ENCODE results near the gene LIME1. TPM values are rescaled to one million over a fixed set of nuclear protein-coding genes. Genes with fewer than 3 reads are reported as not detected.
A peak's percentile ranks its signal among the peaks of the same experiment; 100 is the strongest.

The LIME1 gene
- total and polyA plus RNA-seq, 2 of the 8 experiments (the other 6 are each of a cell fraction or from before 2014, with no cell fraction given), result 4.5 to 5.9 TPM

- TF ChIP-seq, protein P1, sequence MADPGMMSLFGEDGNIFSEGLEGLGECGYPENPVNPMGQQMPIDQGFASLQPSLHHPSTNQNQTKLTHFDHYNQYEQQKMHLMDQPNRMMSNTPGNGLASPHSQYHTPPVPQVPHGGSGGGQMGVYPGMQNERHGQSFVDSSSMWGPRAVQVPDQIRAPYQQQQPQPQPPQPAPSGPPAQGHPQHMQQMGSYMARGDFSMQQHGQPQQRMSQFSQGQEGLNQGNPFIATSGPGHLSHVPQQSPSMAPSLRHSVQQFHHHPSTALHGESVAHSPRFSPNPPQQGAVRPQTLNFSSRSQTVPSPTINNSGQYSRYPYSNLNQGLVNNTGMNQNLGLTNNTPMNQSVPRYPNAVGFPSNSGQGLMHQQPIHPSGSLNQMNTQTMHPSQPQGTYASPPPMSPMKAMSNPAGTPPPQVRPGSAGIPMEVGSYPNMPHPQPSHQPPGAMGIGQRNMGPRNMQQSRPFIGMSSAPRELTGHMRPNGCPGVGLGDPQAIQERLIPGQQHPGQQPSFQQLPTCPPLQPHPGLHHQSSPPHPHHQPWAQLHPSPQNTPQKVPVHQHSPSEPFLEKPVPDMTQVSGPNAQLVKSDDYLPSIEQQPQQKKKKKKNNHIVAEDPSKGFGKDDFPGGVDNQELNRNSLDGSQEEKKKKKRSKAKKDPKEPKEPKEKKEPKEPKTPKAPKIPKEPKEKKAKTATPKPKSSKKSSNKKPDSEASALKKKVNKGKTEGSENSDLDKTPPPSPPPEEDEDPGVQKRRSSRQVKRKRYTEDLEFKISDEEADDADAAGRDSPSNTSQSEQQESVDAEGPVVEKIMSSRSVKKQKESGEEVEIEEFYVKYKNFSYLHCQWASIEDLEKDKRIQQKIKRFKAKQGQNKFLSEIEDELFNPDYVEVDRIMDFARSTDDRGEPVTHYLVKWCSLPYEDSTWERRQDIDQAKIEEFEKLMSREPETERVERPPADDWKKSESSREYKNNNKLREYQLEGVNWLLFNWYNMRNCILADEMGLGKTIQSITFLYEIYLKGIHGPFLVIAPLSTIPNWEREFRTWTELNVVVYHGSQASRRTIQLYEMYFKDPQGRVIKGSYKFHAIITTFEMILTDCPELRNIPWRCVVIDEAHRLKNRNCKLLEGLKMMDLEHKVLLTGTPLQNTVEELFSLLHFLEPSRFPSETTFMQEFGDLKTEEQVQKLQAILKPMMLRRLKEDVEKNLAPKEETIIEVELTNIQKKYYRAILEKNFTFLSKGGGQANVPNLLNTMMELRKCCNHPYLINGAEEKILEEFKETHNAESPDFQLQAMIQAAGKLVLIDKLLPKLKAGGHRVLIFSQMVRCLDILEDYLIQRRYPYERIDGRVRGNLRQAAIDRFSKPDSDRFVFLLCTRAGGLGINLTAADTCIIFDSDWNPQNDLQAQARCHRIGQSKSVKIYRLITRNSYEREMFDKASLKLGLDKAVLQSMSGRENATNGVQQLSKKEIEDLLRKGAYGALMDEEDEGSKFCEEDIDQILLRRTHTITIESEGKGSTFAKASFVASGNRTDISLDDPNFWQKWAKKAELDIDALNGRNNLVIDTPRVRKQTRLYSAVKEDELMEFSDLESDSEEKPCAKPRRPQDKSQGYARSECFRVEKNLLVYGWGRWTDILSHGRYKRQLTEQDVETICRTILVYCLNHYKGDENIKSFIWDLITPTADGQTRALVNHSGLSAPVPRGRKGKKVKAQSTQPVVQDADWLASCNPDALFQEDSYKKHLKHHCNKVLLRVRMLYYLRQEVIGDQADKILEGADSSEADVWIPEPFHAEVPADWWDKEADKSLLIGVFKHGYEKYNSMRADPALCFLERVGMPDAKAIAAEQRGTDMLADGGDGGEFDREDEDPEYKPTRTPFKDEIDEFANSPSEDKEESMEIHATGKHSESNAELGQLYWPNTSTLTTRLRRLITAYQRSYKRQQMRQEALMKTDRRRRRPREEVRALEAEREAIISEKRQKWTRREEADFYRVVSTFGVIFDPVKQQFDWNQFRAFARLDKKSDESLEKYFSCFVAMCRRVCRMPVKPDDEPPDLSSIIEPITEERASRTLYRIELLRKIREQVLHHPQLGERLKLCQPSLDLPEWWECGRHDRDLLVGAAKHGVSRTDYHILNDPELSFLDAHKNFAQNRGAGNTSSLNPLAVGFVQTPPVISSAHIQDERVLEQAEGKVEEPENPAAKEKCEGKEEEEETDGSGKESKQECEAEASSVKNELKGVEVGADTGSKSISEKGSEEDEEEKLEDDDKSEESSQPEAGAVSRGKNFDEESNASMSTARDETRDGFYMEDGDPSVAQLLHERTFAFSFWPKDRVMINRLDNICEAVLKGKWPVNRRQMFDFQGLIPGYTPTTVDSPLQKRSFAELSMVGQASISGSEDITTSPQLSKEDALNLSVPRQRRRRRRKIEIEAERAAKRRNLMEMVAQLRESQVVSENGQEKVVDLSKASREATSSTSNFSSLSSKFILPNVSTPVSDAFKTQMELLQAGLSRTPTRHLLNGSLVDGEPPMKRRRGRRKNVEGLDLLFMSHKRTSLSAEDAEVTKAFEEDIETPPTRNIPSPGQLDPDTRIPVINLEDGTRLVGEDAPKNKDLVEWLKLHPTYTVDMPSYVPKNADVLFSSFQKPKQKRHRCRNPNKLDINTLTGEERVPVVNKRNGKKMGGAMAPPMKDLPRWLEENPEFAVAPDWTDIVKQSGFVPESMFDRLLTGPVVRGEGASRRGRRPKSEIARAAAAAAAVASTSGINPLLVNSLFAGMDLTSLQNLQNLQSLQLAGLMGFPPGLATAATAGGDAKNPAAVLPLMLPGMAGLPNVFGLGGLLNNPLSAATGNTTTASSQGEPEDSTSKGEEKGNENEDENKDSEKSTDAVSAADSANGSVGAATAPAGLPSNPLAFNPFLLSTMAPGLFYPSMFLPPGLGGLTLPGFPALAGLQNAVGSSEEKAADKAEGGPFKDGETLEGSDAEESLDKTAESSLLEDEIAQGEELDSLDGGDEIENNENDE (IDR thresholded peaks at IDR 0.05; ENCODE audit: insufficient replicate concordance, low read length), result no peak
- TF ChIP-seq SUZ12 (IDR thresholded peaks at IDR 0.05; ENCODE audit: low read length) (no peak), USF2 (IDR thresholded peaks at IDR 0.05; ENCODE audit: low read length) (no peak), HDAC2 (IDR thresholded peaks at IDR 0.05; ENCODE audit: borderline replicate concordance in 1 of 2, low read depth in 2 of 2, low read length in 2 of 2) (peak in 1 of 2 experiments; percentile 43; a peak in 1 of 4 replicates)
Measured at GRCh38 chr20:63738687-63739129, 2.2 kb downstream of the LIME1 start (continued).
